Hepatocyte (in vitro differentiated cells): ENCODE results near the gene FAT2. TPM values are rescaled to one million over a fixed set of nuclear protein-coding genes. Genes with fewer than 3 reads are reported as not detected.

Experiments
- DNase-seq: peaks from one replicate; pipeline ENCODE4 v3.0.0-alpha.2; 2016; ENCODE audit warnings: low spot score
- H2AFZ ChIP-seq: fragments of 200-600 bp; sonication (generic); 2 replicates; pipeline ENCODE4 v1.6.0; 2016; ENCODE audit warnings: antibody characterized with exemption, mild to moderate bottlenecking
- H3K27ac ChIP-seq: fragments of 200-600 bp; sonication (generic); 2 replicates; pipeline ENCODE4 v1.5.1; 2016; ENCODE audit warnings: mild to moderate bottlenecking
- H3K27me3 ChIP-seq: fragments of 200-600 bp; sonication (generic); 2 replicates; pipeline ENCODE4 v1.6.1; 2016
- H3K36me3 ChIP-seq: fragments of 200-600 bp; sonication (generic); replicated peaks from 2 replicates; pipeline ENCODE4 v1.5.1; 2016; ENCODE audit warnings: low read depth; ENCODE audit not compliant: insufficient read depth
- H3K4me1 ChIP-seq: fragments of 200-600 bp; sonication (generic); 2 replicates; pipeline ENCODE4 v1.5.1; 2016; ENCODE audit warnings: mild to moderate bottlenecking, moderate library complexity; ENCODE audit not compliant: insufficient read depth
- H3K4me2 ChIP-seq: fragments of 200-600 bp; sonication (generic); 2 replicates; pipeline ENCODE4 v1.6.0; 2016
- H3K4me3 ChIP-seq: fragments of 200-600 bp; sonication (generic); 2 replicates; pipeline ENCODE4 v1.5.1; 2016; ENCODE audit warnings: mild to moderate bottlenecking
- H3K79me2 ChIP-seq: fragments of 200-600 bp; sonication (generic); 2 replicates; pipeline ENCODE4 v1.6.0; 2017; ENCODE audit warnings: mild to moderate bottlenecking
- H3K9me2 ChIP-seq: fragments of 200-600 bp; sonication (generic); replicated peaks from 2 replicates; pipeline ENCODE4 v1.6.0; 2017; ENCODE audit warnings: mild to moderate bottlenecking; ENCODE audit not compliant: insufficient read depth
- H3K9me3 ChIP-seq: fragments of 200-600 bp; sonication (generic); 2 replicates; pipeline ENCODE4 v1.5.1; 2016; ENCODE audit warnings: low read depth, mild to moderate bottlenecking
- H4K20me1 ChIP-seq: fragments of 200-600 bp; sonication (generic); 2 replicates; pipeline ENCODE4 v1.6.0; 2016; ENCODE audit warnings: mild to moderate bottlenecking; ENCODE audit not compliant: insufficient read depth, poor library complexity, severe bottlenecking
- CTCF ChIP-seq: fragments of 200-600 bp; sonication (generic); IDR thresholded peaks from 2 replicates; pipeline ENCODE4 v1.5.1; 2016; ENCODE audit warnings: antibody characterized with exemption, mild to moderate bottlenecking; ENCODE audit not compliant: poor library complexity
- EZH2 ChIP-seq: fragments of 200-600 bp; sonication (generic); IDR thresholded peaks from 2 replicates; pipeline ENCODE4 v1.6.1; 2016; ENCODE audit warnings: antibody characterized with exemption, mild to moderate bottlenecking, borderline replicate concordance
- EZH2phosphoT487 ChIP-seq: fragments of 200-600 bp; sonication (generic); IDR thresholded peaks from one replicate; pipeline ENCODE4 v1.6.1; 2018; ENCODE audit warnings: antibody characterized with exemption, mild to moderate bottlenecking, low read depth, moderate library complexity; ENCODE audit not compliant: unreplicated experiment, severe bottlenecking
- WGBS: methylation state at CpG from one replicate; pipeline ENCODE4 v1.1.6; 2016; ENCODE audit warnings: low lambda C conversion rate; ENCODE audit errors: missing lambda C conversion rate; 5-methylcytosine and 5-hydroxymethylcytosine counted together
- polyA plus RNA-seq: library from polyadenylated mRNA; unstranded; fragments of >200 nt; fragmentation: Nextera tagmentation; extraction: Ambion mirVana; gene quantifications from 2 replicates; pipeline ENCODE4 v1.2.1, GENCODE V29; 2016
- total RNA-seq: library from RNA; depleted of rRNA; stranded (reverse); fragments of >200 nt; gene quantifications from 2 replicates; pipeline ENCODE4 v1.2.3, GENCODE V29; 2014

Gene FAT2
- total and polyA plus RNA-seq, 2 experiments from 2014 or later: 0.10 to 0.40 TPM

GRCh38 chr5:151574444-151574996 lies 16.6 kb downstream of the FAT2 start:
- no peaks in the 10 kb centered on the region for H4K20me1 ChIP-seq
- no peaks in the 10 kb centered on the region for H3K4me1 ChIP-seq
- H3K9me2 ChIP-seq: no peaks in the 10 kb centered on the region
- H3K4me3 ChIP-seq: no peak overlapping the region
- no peaks in the 10 kb centered on the region for H3K79me2 ChIP-seq
- 90% methylated on average over 1 of the region's 1 CpG for WGBS
- H3K9me3 ChIP-seq: no peaks in the 10 kb centered on the region
- H3K4me2 ChIP-seq: no peak overlapping the region
- no peaks in the 10 kb centered on the region for H3K36me3 ChIP-seq
- H3K27ac ChIP-seq: no peak overlapping the region
- no peak for DNase-seq
- H3K27me3 ChIP-seq: peaks cover 3% of the 10 kb centered on the region
- H2AFZ ChIP-seq: no peak overlapping the region
- TF ChIP-seq EZH2phosphoT487: no peak

- H3K9me3 ChIP-seq: no peaks in the 10 kb centered on the region
- 87% methylated on average over 7 of the region's 8 CpGs for WGBS
- no peak overlapping the region for H3K4me3 ChIP-seq
- TF ChIP-seq EZH2phosphoT487 (no peak), EZH2 (no peak), CTCF (no peak)
- DNase-seq: no peak
- H3K27ac ChIP-seq: no peak overlapping the region
- H3K79me2 ChIP-seq: no peaks in the 10 kb centered on the region
- H2AFZ ChIP-seq: no peak overlapping the region
- no peaks in the 10 kb centered on the region for H3K4me1 ChIP-seq
- no peaks in the 10 kb centered on the region for H4K20me1 ChIP-seq
- peaks cover 3% of the 10 kb centered on the region for H3K27me3 ChIP-seq
- no peaks in the 10 kb centered on the region for H3K9me2 ChIP-seq
- no peaks in the 10 kb centered on the region for H3K36me3 ChIP-seq
- no peak overlapping the region for H3K4me2 ChIP-seq
Measured at GRCh38 chr5:151572657-151573368, 18.3 kb downstream of the FAT2 start.

- H3K9me2 ChIP-seq: no peaks in the 10 kb centered on the region
- 69% methylated on average over 9 of the region's 9 CpGs for WGBS
Measured at GRCh38 chr5:151571270-151572173, 19.6 kb downstream of the FAT2 start.

More at GRCh38 chr5:151571270-151572173, 19.6 kb downstream of the FAT2 start:
- no peak for DNase-seq
- H3K4me2 ChIP-seq: no peak overlapping the region
- H3K4me3 ChIP-seq: no peak overlapping the region
- no peak overlapping the region for H2AFZ ChIP-seq
- TF ChIP-seq EZH2: no peak
- TF ChIP-seq EZH2phosphoT487: no peak
- no peak for TF ChIP-seq CTCF
- no peak overlapping the region for H3K27ac ChIP-seq
- peaks cover 3% of the 10 kb centered on the region for H3K27me3 ChIP-seq
- H3K36me3 ChIP-seq: no peaks in the 10 kb centered on the region
- H3K79me2 ChIP-seq: no peaks in the 10 kb centered on the region
- no peaks in the 10 kb centered on the region for H3K4me1 ChIP-seq
- no peaks in the 10 kb centered on the region for H3K9me3 ChIP-seq
- no peaks in the 10 kb centered on the region for H4K20me1 ChIP-seq
